HUES48 (cell line): ENCODE results near the gene DCUN1D2.

Experiments used
- H3K27ac ChIP-seq: one replicate; pipeline ENCODE4 v1.7.0; 2013; ENCODE audit warnings: low read depth, low read length, inconsistent platforms
- H3K27me3 ChIP-seq: 2 replicates; pipeline ENCODE4 v1.6.1; 2013; ENCODE audit warnings: mild to moderate bottlenecking, low read length; ENCODE audit not compliant: control insufficient read depth, insufficient read depth
- H3K36me3 ChIP-seq: 2 replicates; pipeline ENCODE4 v1.6.1; 2013; ENCODE audit warnings: low read length; ENCODE audit not compliant: control insufficient read depth, insufficient read depth
- H3K4me1 ChIP-seq: 2 replicates; pipeline ENCODE4 v1.6.1; 2013; ENCODE audit warnings: mild to moderate bottlenecking, low read length; ENCODE audit not compliant: control insufficient read depth, insufficient read depth
- H3K4me3 ChIP-seq: 2 replicates; pipeline ENCODE4 v1.5.1; 2013; ENCODE audit warnings: mild to moderate bottlenecking, low read depth, low read length
- H3K9ac ChIP-seq: 2 replicates; pipeline ENCODE4 v1.6.1; 2013; ENCODE audit warnings: mild to moderate bottlenecking, low read depth, low read length, moderate library complexity
- H3K9me3 ChIP-seq: 2 replicates; pipeline ENCODE4 v1.6.1; 2013; ENCODE audit warnings: low read length; ENCODE audit not compliant: control insufficient read depth, insufficient read depth

DCUN1D2 gene

GRCh38 chr13:113413178-113413897 lies 77.2 kb downstream of the DCUN1D2 start:
- Histone ChIP-seq H3K9ac (no peak overlapping the region), H3K4me1 (no peaks in the 10 kb centered on the region), H3K4me3 (no peak overlapping the region), H3K27me3 (no peaks in the 10 kb centered on the region), H3K36me3 (no peaks in the 10 kb centered on the region), H3K9me3 (no peaks in the 10 kb centered on the region), H3K27ac (no peak overlapping the region)

DNA sequence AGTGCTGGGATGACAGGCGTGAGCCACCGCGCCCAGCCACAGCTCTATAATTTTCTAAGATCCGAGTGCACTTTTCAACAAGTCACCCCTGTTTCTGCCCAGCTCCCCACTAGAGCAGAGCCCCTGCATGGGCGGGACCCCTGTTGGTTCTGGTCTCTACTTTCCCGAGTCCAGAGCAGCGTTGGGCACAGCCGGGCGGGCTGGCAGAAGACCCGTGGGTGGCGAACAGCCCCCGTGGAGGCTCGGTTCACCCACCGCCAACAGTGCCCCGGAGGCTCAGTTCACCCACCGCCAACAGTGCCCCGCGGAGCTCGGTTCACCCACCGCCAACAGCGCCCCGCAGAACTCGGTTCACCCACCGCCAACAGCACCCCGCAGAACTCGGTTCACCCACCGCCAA lies 78.1 kb downstream of the DCUN1D2 start:
- H3K27ac ChIP-seq: no peak overlapping the region
- H3K9ac ChIP-seq: no peak overlapping the region
- H3K9me3 ChIP-seq: no peaks in the 10 kb centered on the region
- H3K27me3 ChIP-seq: no peaks in the 10 kb centered on the region
- no peak overlapping the region for H3K4me3 ChIP-seq
- no peaks in the 10 kb centered on the region for H3K36me3 ChIP-seq
- no peaks in the 10 kb centered on the region for H3K4me1 ChIP-seq

- H3K9me3 ChIP-seq: no peaks in the 10 kb centered on the region
- no peak overlapping the region for H3K27ac ChIP-seq
- H3K27me3 ChIP-seq: no peaks in the 10 kb centered on the region
- H3K9ac ChIP-seq: no peak overlapping the region
- no peak overlapping the region for H3K4me3 ChIP-seq
- H3K4me1 ChIP-seq: no peaks in the 10 kb centered on the region
- H3K36me3 ChIP-seq: no peaks in the 10 kb centered on the region
These were observed 79.1 kb downstream of the DCUN1D2 start for GRCh38 chr13:113411216-113412023.

DNA sequence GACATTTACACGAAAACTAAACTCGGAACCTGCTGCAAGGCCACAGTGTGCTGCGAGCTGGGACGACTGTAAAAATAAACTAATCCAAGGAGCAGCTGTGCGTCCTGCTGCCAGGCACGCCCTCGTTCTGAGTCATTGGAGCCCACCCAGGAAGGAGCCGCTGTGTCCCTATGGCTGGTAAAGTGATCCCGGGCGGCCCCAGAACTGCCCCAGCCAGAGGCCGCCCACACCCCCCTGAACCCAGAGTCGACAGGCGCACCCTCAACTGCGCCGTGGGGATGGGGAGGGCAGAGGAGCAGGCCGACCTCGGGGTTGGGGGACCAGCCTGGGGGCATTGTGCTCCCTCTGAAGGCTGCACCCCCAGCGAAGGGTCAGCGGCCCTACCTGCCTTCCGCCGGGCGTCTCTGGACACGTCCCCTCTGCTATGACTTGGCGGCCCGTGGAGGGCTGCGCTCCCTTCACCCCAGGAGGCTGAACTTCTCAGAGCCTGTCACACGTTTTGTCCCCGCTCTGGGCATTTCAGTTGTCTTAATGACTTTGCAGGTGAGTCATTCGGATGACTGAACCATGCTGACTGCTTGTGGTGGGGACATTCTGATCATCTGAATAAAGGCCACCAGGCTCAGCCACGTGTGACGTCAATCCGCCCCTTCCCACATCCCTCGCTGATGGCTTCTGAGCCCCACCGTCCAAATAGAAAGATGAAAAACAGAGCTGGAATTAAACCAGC lies 79.9 kb downstream of the DCUN1D2 start:
- H3K4me3 ChIP-seq: no peak overlapping the region

GRCh38 chr13:113408562-113408961 lies 81.9 kb downstream of the DCUN1D2 start:
- no peaks in the 10 kb centered on the region for H3K4me1 ChIP-seq
- no peak overlapping the region for H3K4me3 ChIP-seq
- H3K9me3 ChIP-seq: no peaks in the 10 kb centered on the region
- no peak overlapping the region for H3K9ac ChIP-seq
- no peaks in the 10 kb centered on the region for H3K36me3 ChIP-seq
- H3K27ac ChIP-seq: no peak overlapping the region
- no peaks in the 10 kb centered on the region for H3K27me3 ChIP-seq

More for the DNA sequence above, 79.9 kb downstream of the DCUN1D2 start:
- no peak overlapping the region for H3K27ac ChIP-seq
- H3K9me3 ChIP-seq: no peaks in the 10 kb centered on the region
- H3K4me1 ChIP-seq: no peaks in the 10 kb centered on the region
- H3K36me3 ChIP-seq: no peaks in the 10 kb centered on the region
- no peaks in the 10 kb centered on the region for H3K27me3 ChIP-seq
- no peak overlapping the region for H3K9ac ChIP-seq

- Histone ChIP-seq H3K27ac (no peak overlapping the region), H3K4me3 (no peak overlapping the region), H3K27me3 (no peaks in the 10 kb centered on the region), H3K4me1 (no peaks in the 10 kb centered on the region), H3K36me3 (no peaks in the 10 kb centered on the region), H3K9me3 (no peaks in the 10 kb centered on the region), H3K9ac (no peak overlapping the region)
These were observed 82.7 kb downstream of the DCUN1D2 start for GRCh38 chr13:113407531-113408393.

DNA sequence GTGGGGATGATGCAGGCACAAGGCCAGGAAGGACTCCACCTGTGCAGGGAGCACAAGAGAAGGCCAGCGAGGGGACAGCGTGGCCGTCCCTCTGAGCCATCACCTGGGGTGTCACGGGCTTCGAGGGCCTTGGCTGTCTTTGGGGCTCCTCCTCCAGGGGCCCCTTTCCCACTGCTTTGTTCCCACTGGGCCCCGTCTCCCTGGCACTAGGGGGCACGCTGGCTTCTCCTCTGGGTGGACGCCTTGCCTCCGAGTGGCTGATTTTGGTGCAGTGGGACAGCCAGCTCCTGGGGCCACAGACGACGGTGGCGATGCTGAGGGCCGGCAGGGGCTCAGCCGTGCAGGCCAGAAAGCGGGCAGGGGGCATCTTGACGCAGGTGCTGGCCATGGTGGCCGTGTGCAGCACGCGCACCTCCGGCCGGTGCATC lies 83.4 kb downstream of the DCUN1D2 start:
- no peak overlapping the region for H3K27ac ChIP-seq
- no peaks in the 10 kb centered on the region for H3K4me1 ChIP-seq
- no peak overlapping the region for H3K4me3 ChIP-seq
- no peaks in the 10 kb centered on the region for H3K36me3 ChIP-seq
- no peak overlapping the region for H3K9ac ChIP-seq
- no peaks in the 10 kb centered on the region for H3K27me3 ChIP-seq
- no peaks in the 10 kb centered on the region for H3K9me3 ChIP-seq

DNA sequence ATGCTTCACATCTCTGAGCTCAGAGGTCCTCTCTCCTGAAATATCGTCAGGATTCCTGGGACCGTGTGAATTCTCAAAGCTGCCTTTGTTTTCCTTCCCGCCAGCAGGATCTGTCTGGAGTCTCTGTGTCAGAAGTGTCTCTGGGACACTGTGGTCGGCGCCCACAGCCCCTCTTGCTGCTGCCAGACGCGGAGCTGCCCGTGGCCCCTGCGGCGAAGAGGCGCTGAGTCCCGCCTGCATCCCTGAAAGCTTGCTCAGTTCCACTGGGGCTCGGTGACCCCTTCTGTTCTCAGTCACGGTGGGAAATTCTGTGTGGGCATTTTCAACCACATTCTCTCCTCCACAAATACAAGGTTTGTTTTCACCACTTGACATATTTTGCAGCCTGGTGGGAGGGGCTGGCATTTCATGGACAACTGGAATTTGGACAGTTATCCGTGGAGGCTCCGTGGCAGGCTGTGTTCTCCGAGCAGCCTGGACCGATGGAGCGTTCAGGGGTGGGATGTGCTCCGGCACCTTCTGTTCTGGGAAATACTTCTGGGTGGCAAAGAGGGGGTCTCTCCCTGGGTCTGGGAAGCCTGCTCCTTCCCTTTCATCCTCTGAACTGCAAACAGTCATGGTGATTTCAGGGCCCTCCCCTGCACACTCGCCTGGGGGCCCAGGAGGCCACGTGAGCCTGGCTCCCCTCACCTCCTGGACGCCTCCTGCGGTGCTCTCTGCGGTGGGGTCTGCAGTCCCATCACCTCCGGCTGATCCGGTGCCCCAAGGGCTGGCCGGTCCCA lies 84.0 kb downstream of the DCUN1D2 start:
- H3K27ac ChIP-seq: no peak overlapping the region
- no peak overlapping the region for H3K4me3 ChIP-seq
- H3K36me3 ChIP-seq: no peaks in the 10 kb centered on the region
- H3K9ac ChIP-seq: no peak overlapping the region
- H3K9me3 ChIP-seq: no peaks in the 10 kb centered on the region
- no peaks in the 10 kb centered on the region for H3K27me3 ChIP-seq
- H3K4me1 ChIP-seq: no peaks in the 10 kb centered on the region
